ENCODE measurements around the gene LYPLAL1. TPM values are rescaled to one million over a fixed set of nuclear protein-coding genes. Genes with fewer than 3 reads are reported as not detected.

LYPLAL1 gene
- total RNA-seq, 4 donors from 2014 or later: 12.6 to 18.9 (median 15.4) TPM

DNA sequence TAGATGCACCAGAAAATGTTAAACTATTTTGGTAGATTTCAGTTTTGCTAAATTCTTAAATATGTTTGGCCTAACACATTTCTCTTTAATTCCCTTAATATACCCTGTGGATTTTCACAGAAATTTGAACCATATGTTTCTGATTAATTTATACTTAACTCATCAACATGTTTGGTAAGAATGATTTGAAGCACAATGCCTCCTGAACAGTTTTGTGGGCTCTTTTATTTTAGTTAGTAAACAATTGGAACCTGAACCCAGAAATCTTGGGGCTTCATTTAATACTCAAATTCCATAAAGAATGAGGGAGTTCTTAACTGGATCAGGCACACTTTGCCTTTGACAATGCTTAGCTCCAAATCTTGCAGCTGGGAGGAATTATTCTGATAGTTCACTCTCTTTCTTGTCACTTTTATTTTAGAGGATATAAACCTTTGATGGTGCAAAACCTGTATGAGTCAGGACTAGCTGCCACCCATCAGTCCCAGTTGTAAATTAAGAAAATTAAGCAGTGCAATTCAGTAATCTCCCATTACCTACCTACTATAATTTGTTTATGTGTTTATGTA is 24.6 kb upstream of the LYPLAL1 start:
- Histone ChIP-seq H3K9me3 (no peaks in the 10 kb centered on the region), H3K36me3 (no peaks in the 10 kb centered on the region), H3K4me3 (no peak overlapping the region), H3K27me3 (no peaks in the 10 kb centered on the region), H3K27ac (no peak overlapping the region), H3K4me1 (no peaks in the 10 kb centered on the region)
- DNase-seq: no peak
- intact Hi-C loops (cut with DNase I; ENCODE audit: low total_unique reads): no loop called here
- ATAC-seq: no peak
- in situ Hi-C loops (cut with MboI; ENCODE audit: low sequenced_read_pairs in 4 of 4): no loop called here
- TF ChIP-seq CTCF (IDR thresholded peaks at IDR 0.05 in 4 of 5, conservative IDR thresholded peaks at IDR 0.05 in 1 of 5): no peak
- no peak for TF ChIP-seq POLR2A (IDR thresholded peaks at IDR 0.05)

GRCh38 chr1:219149953-219150352 is 23.7 kb upstream of the LYPLAL1 start:
- ATAC-seq: no peak
- Histone ChIP-seq H3K4me1 (no peaks in the 10 kb centered on the region), H3K36me3 (no peaks in the 10 kb centered on the region), H3K9me3 (no peaks in the 10 kb centered on the region), H3K27ac (no peak overlapping the region), H3K27me3 (no peaks in the 10 kb centered on the region), H3K4me3 (no peak overlapping the region)
- intact Hi-C loops (cut with DNase I; ENCODE audit: low total_unique reads): no loop called here
- in situ Hi-C loops (cut with MboI; ENCODE audit: low sequenced_read_pairs in 4 of 4): no loop called here
- TF ChIP-seq CTCF (IDR thresholded peaks at IDR 0.05 in 4 of 5, conservative IDR thresholded peaks at IDR 0.05 in 1 of 5) (no peak), POLR2A (IDR thresholded peaks at IDR 0.05) (no peak)
- no peak for DNase-seq

- no peak for ATAC-seq
- Histone ChIP-seq H3K4me3 (no peak overlapping the region), H3K36me3 (no peaks in the 10 kb centered on the region), H3K27ac (no peak overlapping the region), H3K9me3 (no peaks in the 10 kb centered on the region), H3K27me3 (no peaks in the 10 kb centered on the region), H3K4me1 (no peaks in the 10 kb centered on the region)
- intact Hi-C loops (cut with DNase I; ENCODE audit: low total_unique reads): no loop called here
- in situ Hi-C loops (cut with MboI; ENCODE audit: low sequenced_read_pairs in 4 of 4): no loop called here
- DNase-seq: no peak
- TF ChIP-seq CTCF (IDR thresholded peaks at IDR 0.05 in 4 of 5, conservative IDR thresholded peaks at IDR 0.05 in 1 of 5) (no peak), POLR2A (IDR thresholded peaks at IDR 0.05) (no peak)
Measured at GRCh38 chr1:219150913-219151312, 22.8 kb upstream of the LYPLAL1 start.

DNA sequence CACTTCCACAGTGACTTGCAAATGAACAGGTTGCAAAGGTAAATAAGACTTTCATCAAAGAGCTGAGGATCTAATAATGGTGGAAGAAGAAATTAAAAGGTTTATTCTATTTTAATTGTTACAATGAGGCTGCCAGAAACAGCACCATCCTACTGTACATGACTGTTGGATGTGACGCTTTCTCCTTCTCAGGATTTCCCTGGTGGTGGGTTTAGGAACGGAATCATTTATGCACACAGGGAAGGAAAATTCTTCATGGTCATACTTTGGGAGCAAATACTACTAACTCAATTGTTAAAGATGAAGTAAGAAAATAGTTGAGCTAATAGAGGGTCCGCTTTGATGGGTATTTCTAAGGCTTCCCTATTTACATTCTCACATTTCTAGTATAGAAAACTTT is 22.2 kb upstream of the LYPLAL1 start:
- in situ Hi-C loops (cut with MboI; ENCODE audit: low sequenced_read_pairs in 4 of 4) (no loop called here), intact Hi-C loops (cut with DNase I; ENCODE audit: low total_unique reads) (no loop called here)
- no peaks in the 10 kb centered on the region for H3K27me3 ChIP-seq
- no peak for ATAC-seq
- no peak overlapping the region for H3K27ac ChIP-seq
- H3K36me3 ChIP-seq: no peaks in the 10 kb centered on the region
- H3K4me1 ChIP-seq: no peaks in the 10 kb centered on the region
- no peak for DNase-seq
- no peak overlapping the region for H3K4me3 ChIP-seq
- no peaks in the 10 kb centered on the region for H3K9me3 ChIP-seq
- TF ChIP-seq POLR2A (IDR thresholded peaks at IDR 0.05): no peak
- no peak for TF ChIP-seq CTCF (IDR thresholded peaks at IDR 0.05 in 4 of 5, conservative IDR thresholded peaks at IDR 0.05 in 1 of 5)

DNA sequence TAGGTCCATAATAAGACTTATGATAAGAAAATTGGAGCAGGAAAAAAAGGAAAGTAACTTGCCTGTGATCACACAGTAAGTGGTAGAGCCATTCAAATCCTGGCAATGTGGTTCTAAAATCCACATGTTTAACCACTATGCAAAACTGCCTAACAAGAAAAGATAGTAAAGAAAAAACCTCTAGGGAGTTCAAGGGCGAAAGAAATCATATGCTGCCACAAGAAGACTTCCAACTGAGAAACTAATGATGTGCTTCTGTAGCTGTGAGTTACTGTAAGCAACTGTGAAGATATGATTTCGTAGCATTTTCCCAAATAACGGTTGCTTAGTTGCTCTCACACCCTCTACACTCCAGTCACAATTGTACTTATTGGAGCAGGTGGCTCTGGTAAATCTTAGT is 20.9 kb upstream of the LYPLAL1 start:
- no peak for ATAC-seq
- TF ChIP-seq POLR2A (IDR thresholded peaks at IDR 0.05) (no peak), CTCF (IDR thresholded peaks at IDR 0.05 in 4 of 5, conservative IDR thresholded peaks at IDR 0.05 in 1 of 5) (no peak)

More for the DNA sequence above, 20.9 kb upstream of the LYPLAL1 start:
- H3K9me3 ChIP-seq: no peaks in the 10 kb centered on the region
- H3K36me3 ChIP-seq: no peaks in the 10 kb centered on the region
- H3K27ac ChIP-seq: no peak overlapping the region
- in situ Hi-C loops (cut with MboI; ENCODE audit: low sequenced_read_pairs in 4 of 4) (no loop called here), intact Hi-C loops (cut with DNase I; ENCODE audit: low total_unique reads) (no loop called here)
- no peaks in the 10 kb centered on the region for H3K27me3 ChIP-seq
- no peak for DNase-seq
- H3K4me1 ChIP-seq: no peaks in the 10 kb centered on the region
- no peak overlapping the region for H3K4me3 ChIP-seq

All from gastrocnemius medialis (tissue), 4 donors.